Mucosa of rectum (tissue), 2 donors: ENCODE results near the gene IGSF21.

Experiments used
- H3K27ac ChIP-seq, 2 donors: one replicate each; pipeline ENCODE4 v1.7.0; 2013; ENCODE audit warnings: inconsistent platforms in 2 of 2, low read depth in 2 of 2, low read length in 2 of 2
- H3K27me3 ChIP-seq, 2 donors: one replicate each; pipeline ENCODE4 v1.7.0; 2013; ENCODE audit warnings: low read length in 2 of 2; ENCODE audit not compliant: control insufficient read depth in 2 of 2, insufficient read depth in 2 of 2
- H3K36me3 ChIP-seq, 2 donors: one replicate each; pipeline ENCODE4 v1.7.0; 2013; ENCODE audit warnings: low read length in 2 of 2; ENCODE audit not compliant: control insufficient read depth in 2 of 2, insufficient read depth in 2 of 2
- H3K4me1 ChIP-seq, 2 donors: one replicate each; pipeline ENCODE4 v1.7.0; 2013; ENCODE audit warnings: low read length in 2 of 2, mild to moderate bottlenecking in 1 of 2; ENCODE audit not compliant: control insufficient read depth in 2 of 2, insufficient read depth in 2 of 2
- H3K4me3 ChIP-seq, 2 donors: one replicate each; pipeline ENCODE4 v1.7.0; 2013; ENCODE audit warnings: low read length in 2 of 2
- H3K9ac ChIP-seq, 2 donors: one replicate each; pipeline ENCODE4 v1.7.0; 2013; ENCODE audit warnings: low read length in 2 of 2, low read depth in 1 of 2, mild to moderate bottlenecking in 1 of 2
- H3K9me3 ChIP-seq, 2 donors: one replicate each; pipeline ENCODE4 v1.7.0; 2013; ENCODE audit warnings: low read length in 2 of 2; ENCODE audit not compliant: control insufficient read depth in 2 of 2
- donor health status: healthy.
- donor health status: Normal muscosa, but diverticular disease.

IGSF21 gene

DNA sequence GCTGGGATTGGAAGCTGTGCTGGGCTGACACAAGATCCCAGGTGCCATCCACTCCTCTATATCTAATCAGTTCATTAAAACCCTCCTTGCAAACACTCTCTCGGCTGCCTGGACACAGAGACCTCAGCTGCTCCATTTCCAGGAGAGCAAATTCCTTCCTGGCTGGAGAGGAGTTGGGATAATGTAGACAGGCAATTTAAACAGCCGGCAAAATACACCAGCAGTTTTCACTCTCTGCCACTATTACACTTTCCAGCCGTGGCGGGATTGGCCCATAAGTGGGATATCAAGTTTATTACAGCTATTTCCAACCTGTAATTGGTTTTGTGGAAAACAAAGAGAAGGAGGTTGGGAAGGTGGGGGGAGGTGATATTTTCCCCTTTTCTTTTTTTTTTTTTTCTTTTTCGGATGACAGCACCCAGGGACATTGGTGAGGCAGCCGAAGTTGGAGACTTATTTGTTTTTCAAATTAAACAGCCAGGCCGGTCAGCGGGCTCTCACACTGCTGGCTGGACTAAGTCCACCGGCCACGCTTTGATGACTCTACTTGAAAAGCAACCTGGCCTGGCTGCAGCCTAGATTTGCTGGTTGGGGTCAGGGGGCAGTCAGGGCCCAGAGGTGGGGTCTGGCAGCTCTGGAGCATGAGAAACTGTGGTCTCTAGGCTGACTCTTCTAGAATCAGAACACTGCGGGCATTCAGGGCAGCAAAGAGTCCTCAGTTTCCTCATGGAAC is 177.4 kb downstream of the IGSF21 start:
- H3K4me3 ChIP-seq = no peak overlapping the region
- H3K4me1 ChIP-seq = peaks cover 0 to 11% of the 10 kb centered on the region in 2 donors
- H3K9me3 ChIP-seq = no peaks in the 10 kb centered on the region
- H3K36me3 ChIP-seq = no peaks in the 10 kb centered on the region
- H3K27ac ChIP-seq = no peak overlapping the region
- no peak overlapping the region for H3K9ac ChIP-seq
- H3K27me3 ChIP-seq = peaks cover 2 to 29% of the 10 kb centered on the region in 2 donors

DNA sequence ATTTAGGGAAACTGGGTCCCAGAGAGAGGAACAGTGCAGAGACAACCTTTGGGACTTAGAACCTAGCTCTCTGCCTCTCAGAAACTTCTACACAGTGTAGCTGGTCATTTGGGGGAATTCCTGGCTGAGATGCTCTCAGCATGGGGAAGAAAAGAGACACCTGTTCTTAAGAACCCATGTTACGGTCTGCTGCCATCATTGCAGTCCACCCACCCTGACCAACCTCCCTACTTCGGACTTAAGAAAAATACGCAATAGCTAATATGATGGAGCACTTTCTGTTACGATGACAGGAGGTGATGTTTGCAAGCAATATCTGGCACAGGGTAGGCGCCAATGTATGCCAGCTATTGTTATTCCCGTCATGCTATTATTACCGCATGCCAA is 177.9 kb downstream of the IGSF21 start:
- no peak overlapping the region for H3K27ac ChIP-seq
- peaks cover 0 to 11% of the 10 kb centered on the region in 2 donors for H3K4me1 ChIP-seq
- peaks cover 4 to 28% of the 10 kb centered on the region in 2 donors for H3K27me3 ChIP-seq
- no peaks in the 10 kb centered on the region for H3K36me3 ChIP-seq
- H3K4me3 ChIP-seq = no peak overlapping the region
- no peak overlapping the region for H3K9ac ChIP-seq
- H3K9me3 ChIP-seq = no peaks in the 10 kb centered on the region

DNA sequence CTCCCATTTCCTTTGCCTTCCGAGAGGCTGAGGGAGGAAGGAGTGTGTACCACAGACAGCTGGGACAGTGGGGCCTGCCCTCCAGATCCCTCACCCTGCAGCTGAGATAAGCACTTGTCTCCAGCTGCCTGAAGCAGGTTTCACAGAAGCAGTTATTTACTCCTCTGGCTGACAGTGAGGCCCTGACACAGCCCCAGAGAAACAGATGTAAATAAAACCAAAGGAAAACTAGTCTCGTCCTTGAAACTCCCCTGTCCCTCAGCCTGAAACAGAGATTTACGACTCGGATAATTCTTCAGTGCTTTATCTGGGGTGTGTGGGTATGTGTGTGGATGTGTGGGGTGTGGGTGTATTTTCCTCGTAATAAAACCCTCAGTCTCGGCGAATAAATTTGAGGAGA is 181.1 kb downstream of the IGSF21 start:
- Histone ChIP-seq H3K9me3 (no peaks in the 10 kb centered on the region), H3K36me3 (no peaks in the 10 kb centered on the region), H3K27me3 (peaks cover 7 to 16% of the 10 kb centered on the region in 2 donors), H3K4me1 (peaks cover 0 to 11% of the 10 kb centered on the region in 2 donors), H3K9ac (no peak overlapping the region), H3K4me3 (no peak overlapping the region), H3K27ac (no peak overlapping the region)

DNA sequence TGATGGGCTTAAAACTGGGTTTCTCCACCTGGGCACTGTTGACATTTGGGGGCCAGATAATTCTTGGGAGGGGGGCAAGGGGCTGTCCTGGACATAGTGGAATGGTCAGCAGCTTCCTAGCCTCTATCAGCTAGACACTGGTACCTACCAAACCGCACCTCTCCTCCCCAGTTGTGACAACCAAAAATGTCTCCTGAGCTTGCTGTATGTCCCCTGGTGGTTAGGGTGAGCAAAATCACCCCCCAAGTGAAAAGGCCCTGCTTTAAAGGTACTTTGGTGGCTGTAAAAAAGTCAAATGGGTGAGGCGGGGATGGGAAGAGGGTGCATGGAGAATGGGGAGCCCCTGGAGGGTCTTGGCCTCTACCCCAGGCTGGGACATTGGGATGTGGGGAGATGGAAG is 182.0 kb downstream of the IGSF21 start:
- no peak overlapping the region for H3K27ac ChIP-seq
- H3K4me3 ChIP-seq = no peak overlapping the region
- no peak overlapping the region for H3K9ac ChIP-seq
- no peaks in the 10 kb centered on the region for H3K9me3 ChIP-seq
- peaks cover 7 to 10% of the 10 kb centered on the region in 2 donors for H3K27me3 ChIP-seq
- H3K36me3 ChIP-seq = no peaks in the 10 kb centered on the region
- H3K4me1 ChIP-seq = peaks cover 0 to 8% of the 10 kb centered on the region in 2 donors

DNA sequence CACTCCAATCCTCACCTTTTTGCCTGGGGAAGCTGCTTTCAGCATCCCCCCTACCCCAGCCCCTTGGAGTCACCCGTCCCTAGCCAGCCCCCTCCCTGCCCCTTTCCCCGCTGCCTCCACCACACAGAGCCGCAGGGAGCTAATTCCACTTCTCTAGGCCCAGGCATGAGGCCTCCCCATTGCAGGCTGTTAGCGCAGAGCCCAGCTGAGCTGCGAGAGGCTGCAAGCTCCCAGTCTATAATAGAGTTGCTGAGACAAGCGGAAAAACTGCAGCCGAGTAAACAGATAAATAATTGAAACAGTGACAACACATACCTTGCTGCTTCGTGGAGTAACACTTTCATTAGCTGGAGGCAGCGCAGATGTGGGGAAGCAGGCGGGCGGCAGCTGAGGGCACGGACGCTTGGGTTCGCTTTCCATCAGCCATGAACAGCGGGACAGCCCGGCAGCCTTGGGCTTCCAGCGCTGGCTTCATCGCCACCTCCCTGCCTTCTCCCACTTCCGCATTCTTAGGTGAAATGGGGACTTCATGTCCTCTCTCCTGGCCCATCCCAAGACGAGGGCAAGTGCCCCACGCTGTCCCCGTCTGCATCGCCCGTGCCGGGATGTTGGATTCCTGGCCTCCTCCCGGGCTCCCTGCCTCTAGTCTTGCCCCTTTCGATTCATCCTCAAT is 183.3 kb downstream of the IGSF21 start:
- H3K27me3 ChIP-seq = peaks cover 7 to 10% of the 10 kb centered on the region in 2 donors
- peaks cover 0 to 4% of the 10 kb centered on the region in 2 donors for H3K4me1 ChIP-seq
- no peak overlapping the region for H3K27ac ChIP-seq
- H3K9ac ChIP-seq = no peak overlapping the region
- no peak overlapping the region for H3K4me3 ChIP-seq
- H3K36me3 ChIP-seq = no peaks in the 10 kb centered on the region
- no peaks in the 10 kb centered on the region for H3K9me3 ChIP-seq

DNA sequence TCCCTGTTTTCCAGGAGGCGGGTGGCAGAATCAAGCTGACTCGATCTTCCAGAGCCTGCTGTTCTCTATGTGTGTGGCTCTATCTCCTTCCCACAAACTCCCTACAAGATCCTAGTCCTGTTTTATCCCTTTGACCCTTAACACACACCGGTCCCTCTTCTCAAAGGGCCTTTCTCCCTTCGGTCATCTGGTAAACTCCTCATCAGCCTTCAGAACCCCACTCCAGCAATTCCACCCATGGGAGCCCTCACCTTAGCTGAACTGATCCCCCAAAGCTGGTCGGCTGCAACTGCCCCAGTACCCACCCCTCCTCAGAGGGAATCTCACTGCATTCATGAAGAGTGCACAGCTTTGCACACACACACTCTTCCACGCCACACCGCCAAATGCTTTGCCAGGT is 184.9 kb downstream of the IGSF21 start:
- Histone ChIP-seq H3K27ac (no peak overlapping the region), H3K9ac (no peak overlapping the region), H3K4me1 (peaks cover 0 to 4% of the 10 kb centered on the region in 2 donors), H3K27me3 (peaks cover 5% of the 10 kb centered on the region in 2 donors), H3K4me3 (no peak overlapping the region), H3K36me3 (no peaks in the 10 kb centered on the region), H3K9me3 (no peaks in the 10 kb centered on the region)

DNA sequence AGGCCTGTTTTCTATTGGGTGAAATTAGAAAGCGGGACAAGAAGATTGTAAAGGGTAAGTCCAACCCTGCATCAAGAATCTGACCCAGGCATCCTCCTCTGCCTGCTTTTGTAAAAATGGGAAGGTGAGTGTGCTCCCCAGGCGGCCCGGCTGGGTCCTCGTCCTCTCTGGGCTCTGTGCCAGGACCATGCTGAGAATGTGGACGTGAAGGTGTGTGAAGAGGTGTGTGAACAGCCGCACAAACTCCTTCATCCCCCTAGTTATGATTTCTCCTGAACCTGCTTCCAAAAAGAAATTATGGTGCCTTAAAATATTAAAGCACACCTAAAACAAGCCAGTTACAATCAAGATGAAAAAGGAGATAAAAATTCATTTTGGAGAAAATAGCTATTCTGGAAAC is 185.7 kb downstream of the IGSF21 start:
- H3K9me3 ChIP-seq = no peaks in the 10 kb centered on the region
- no peaks in the 10 kb centered on the region for H3K36me3 ChIP-seq
- no peak overlapping the region for H3K9ac ChIP-seq
- peaks cover 0 to 4% of the 10 kb centered on the region in 2 donors for H3K4me1 ChIP-seq
- H3K27me3 ChIP-seq = peaks cover 7 to 12% of the 10 kb centered on the region in 2 donors
- H3K4me3 ChIP-seq = no peak overlapping the region
- no peak overlapping the region for H3K27ac ChIP-seq

DNA sequence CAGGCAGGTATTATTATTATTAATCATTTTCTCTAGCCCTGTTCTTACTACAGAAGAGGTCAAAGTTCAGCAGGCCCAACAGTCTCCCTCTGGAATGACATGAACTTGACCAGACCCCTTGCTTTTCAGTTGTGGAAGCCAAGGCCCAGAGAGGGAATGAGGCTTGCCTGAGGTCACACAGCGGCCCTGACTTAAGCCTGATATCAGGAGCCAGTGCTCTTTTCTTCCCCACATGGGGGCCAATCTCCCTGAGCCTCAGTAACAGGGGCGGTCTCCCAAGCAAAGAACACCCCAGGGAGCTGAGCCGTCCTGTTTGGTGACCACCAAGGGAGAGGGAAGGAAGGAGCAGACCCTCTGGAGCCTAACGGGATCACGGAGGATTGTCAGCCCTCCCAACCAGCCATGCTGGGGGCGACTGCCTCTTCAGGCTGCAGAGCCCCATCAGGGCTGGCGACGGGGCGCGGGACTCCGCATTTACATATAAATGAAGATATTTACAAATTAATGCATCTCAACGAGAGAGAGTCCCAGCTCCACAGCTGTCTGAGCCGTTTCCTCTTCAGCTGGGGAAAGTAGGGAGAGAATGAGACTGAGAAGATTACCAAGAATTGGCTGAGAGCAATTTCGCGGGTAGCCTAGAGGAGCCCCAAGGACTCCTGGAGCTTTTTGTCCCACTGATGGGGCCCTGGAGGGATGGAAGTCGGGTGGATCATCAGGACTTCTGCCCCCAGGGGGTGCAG is 187.0 kb downstream of the IGSF21 start:
- H3K4me3 ChIP-seq = no peak overlapping the region
- H3K36me3 ChIP-seq = no peaks in the 10 kb centered on the region
- H3K9me3 ChIP-seq = no peaks in the 10 kb centered on the region
- no peak overlapping the region for H3K9ac ChIP-seq
- H3K4me1 ChIP-seq = no peaks in the 10 kb centered on the region
- no peak overlapping the region for H3K27ac ChIP-seq
- H3K27me3 ChIP-seq = peaks cover 13 to 18% of the 10 kb centered on the region in 2 donors

DNA sequence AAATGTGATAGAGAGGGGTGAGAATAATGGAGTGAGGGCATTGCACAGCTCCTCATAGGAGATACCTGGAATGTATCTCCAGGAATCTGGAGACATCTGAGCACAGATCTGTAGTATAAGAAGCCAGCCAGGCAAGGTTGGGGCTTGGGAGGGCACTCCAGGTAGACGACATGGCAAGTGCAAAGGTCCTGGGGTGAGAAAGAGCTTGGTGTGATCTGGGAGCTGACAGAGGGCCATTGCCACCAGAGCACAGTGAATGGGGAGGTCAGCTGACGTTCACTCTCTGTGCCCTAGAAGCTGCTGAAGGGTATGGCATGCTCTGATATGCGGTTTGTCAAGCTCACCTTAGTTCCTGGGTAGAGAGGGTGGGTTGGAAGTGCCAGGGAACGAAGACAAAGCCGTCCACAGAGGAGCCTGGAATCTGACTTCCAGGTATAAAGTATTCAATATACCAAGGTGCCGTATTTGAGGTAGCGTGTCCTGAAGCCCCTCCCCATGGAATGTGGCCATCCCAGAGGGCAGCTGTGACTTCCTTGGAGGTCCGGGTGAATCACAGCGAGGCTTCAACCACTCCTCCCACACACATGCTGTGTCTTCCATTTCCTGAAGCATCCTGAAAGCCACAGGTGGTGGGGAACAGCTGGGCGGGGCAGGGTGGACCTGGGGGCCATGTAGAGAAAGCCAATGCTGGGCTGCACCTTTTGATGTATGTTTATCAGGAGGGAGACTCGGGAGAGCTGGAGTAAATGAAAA is 190.5 kb downstream of the IGSF21 start:
- Histone ChIP-seq H3K27me3 (peaks cover 10 to 18% of the 10 kb centered on the region in 2 donors), H3K36me3 (no peaks in the 10 kb centered on the region), H3K9me3 (no peaks in the 10 kb centered on the region), H3K4me1 (no peaks in the 10 kb centered on the region), H3K9ac (no peak overlapping the region), H3K27ac (no peak overlapping the region), H3K4me3 (no peak overlapping the region)
